MCF 10A (cell line): ENCODE results near the gene SETMAR. TPM values are rescaled to one million over a fixed set of nuclear protein-coding genes. Genes with fewer than 3 reads are reported as not detected.

Experiments
- BruUV-seq: library from RNA; stranded (reverse); fragments of 400-500 nt; replicated peaks from 2 replicates; lab custom pipeline; 2021; lab: Mats Ljungman, UMichigan
- CTCF ChIA-PET: fragments of 300-600 bp; sonication (Branson Sonifier 250); formaldehyde crosslinking; extraction: SDS; loops from one replicate; lab custom pipeline; 2021; ENCODE audit warnings: antibody characterized with exemption, inconsistent platforms; lab: Yijun Ruan, JAX
- POLR2A ChIA-PET: fragments of 300-600, 350-650 bp; sonication (Branson Sonifier 250); formaldehyde crosslinking; extraction: SDS; loops from one replicate; lab custom pipeline; 2020; ENCODE audit warnings: antibody characterized with exemption, inconsistent platforms; lab: Yijun Ruan, JAX
- DNase-seq: peaks from one replicate; pipeline ENCODE4 v3.0.0-alpha.2; 2018; ENCODE audit not compliant: unreplicated experiment
- H3K27ac Mint-ChIP-seq: one replicate; pipeline ENCODE4 v1.8.0; 2022; ENCODE audit warnings: mild to moderate bottlenecking, low read depth, mixed read lengths; ENCODE audit not compliant: unreplicated experiment
- H3K27me3 Mint-ChIP-seq: one replicate; pipeline ENCODE4 v1.8.0; 2022; ENCODE audit warnings: mixed read lengths; ENCODE audit not compliant: insufficient read depth, unreplicated experiment
- H3K36me3 Mint-ChIP-seq: one replicate; pipeline ENCODE4 v1.8.0; 2022; ENCODE audit warnings: mild to moderate bottlenecking, moderate library complexity, mixed read lengths; ENCODE audit not compliant: insufficient read depth, unreplicated experiment
- H3K4me1 Mint-ChIP-seq: one replicate; pipeline ENCODE4 v1.8.0; 2022; ENCODE audit warnings: mixed read lengths; ENCODE audit not compliant: insufficient read depth, unreplicated experiment
- H3K4me3 Mint-ChIP-seq: one replicate; pipeline ENCODE4 v1.8.0; 2022; ENCODE audit warnings: mild to moderate bottlenecking, moderate library complexity, mixed read lengths; ENCODE audit not compliant: unreplicated experiment
- H3K9me3 Mint-ChIP-seq: one replicate; pipeline ENCODE4 v1.8.0; 2022; ENCODE audit warnings: mixed read lengths; ENCODE audit not compliant: unreplicated experiment
- CTCF ChIP-seq: fragments of 200-600 bp; IDR thresholded peaks from one replicate; pipeline ENCODE4 v1.8.0; 2022; ENCODE audit warnings: antibody characterized with exemption, mild to moderate bottlenecking; ENCODE audit not compliant: unreplicated experiment
- intact Hi-C: fragments of 100-400 bp; cut with micrococcal nuclease; formaldehyde crosslinking; loops from 2 replicates; pipeline ENCODE4 v1.14.1; 2022
- total RNA-seq: library from RNA; stranded (reverse); gene quantifications from 2 replicates; pipeline ENCODE4 v1.2.3, GENCODE V29; 2022

The SETMAR gene
- total RNA-seq, 1 experiment from 2014 or later = 8.3 TPM

DNA sequence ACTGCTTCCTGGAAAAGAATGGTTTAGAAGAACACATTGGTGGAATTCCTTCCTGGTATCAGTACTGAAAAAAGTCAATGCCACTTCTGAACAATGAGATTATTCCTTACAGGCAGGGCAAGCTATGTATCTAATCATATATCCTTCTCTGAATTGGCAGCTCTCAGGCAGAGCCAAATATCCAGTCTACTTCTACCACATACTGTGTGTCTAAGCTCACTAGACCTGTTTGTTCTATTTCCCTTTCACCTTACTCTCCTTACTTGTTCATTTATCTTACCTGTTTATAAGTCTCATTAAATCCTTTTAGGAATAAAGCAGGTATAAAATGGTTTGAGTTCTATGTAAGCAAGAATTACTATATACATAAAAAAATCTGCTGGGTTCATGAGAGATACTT lies 8.3 kb downstream of the SETMAR start:
- intact Hi-C loops = no loop called here
- no peak overlapping the region for H3K27ac Mint-ChIP-seq
- DNase-seq = no peak
- no peaks in the 10 kb centered on the region for H3K9me3 Mint-ChIP-seq
- peaks cover 24% of the 10 kb centered on the region for H3K36me3 Mint-ChIP-seq
- BruUV-seq = no TSS peak
- H3K4me1 Mint-ChIP-seq = peaks cover 2% of the 10 kb centered on the region
- ChIA-PET POLR2A (interaction anchor here (6.1 kb wide), 1 partner anchor 11 kb away, joined by 47 read pairs; no protein-coding TSS in a partner anchor), CTCF (interaction anchor here (0.6 to 1.5 kb wide), 4 partner anchors 21 to 322 kb away, joined by 3 to 5 read pairs (median 4); no protein-coding TSS in a partner anchor)
- no peak overlapping the region for H3K4me3 Mint-ChIP-seq
- H3K27me3 Mint-ChIP-seq = no peaks in the 10 kb centered on the region
- no peak for TF ChIP-seq CTCF

DNA sequence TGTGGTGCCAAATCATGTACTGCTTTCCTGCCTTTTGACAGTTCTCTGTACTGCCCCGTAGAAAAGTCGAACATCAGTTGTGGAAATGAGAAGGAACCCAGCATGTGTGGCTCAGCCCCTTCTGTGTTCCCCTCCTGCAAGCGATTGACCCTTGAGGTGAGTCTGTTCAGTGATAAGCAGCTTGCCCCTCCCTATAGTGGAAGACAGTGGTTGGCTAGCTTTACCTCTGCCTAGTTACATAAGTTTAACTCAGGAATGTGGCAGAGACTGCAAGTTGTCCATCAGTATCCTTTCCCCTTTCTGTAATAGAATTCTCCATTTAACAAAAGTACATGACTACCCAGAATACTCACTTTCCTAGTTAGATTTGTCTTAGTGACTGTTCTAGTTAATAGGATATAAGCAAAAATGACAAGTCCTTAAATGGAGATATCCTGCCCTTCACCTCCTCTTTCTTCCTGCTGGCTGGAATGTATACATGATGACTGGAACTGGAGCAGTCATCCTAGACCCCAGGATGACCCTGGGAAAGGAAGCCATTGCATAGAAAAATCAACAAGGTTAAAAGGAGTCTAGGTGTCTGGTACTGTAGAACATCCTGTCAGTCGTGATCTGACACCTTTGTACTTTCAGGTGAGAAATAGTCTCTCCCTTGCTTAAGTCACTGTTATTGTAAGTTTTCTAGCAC lies 10.6 kb downstream of the SETMAR start:
- no peak for TF ChIP-seq CTCF
- no TSS peak for BruUV-seq
- POLR2A ChIA-PET = no interaction called here
- Mint-ChIP-seq H3K4me1 (no peaks in the 10 kb centered on the region), H3K4me3 (no peak overlapping the region), H3K27ac (no peak overlapping the region), H3K27me3 (no peaks in the 10 kb centered on the region), H3K36me3 (peaks cover 24% of the 10 kb centered on the region), H3K9me3 (no peaks in the 10 kb centered on the region)
- CTCF ChIA-PET = interaction anchor here (0.6 to 0.7 kb wide), 2 partner anchors 105 to 115 kb away, joined by 3 read pairs; no protein-coding TSS in a partner anchor
- intact Hi-C loops = loop anchor here (1.0 kb wide), 1 partner anchor 320 kb away; no protein-coding TSS in a partner anchor
- DNase-seq = no peak

DNA sequence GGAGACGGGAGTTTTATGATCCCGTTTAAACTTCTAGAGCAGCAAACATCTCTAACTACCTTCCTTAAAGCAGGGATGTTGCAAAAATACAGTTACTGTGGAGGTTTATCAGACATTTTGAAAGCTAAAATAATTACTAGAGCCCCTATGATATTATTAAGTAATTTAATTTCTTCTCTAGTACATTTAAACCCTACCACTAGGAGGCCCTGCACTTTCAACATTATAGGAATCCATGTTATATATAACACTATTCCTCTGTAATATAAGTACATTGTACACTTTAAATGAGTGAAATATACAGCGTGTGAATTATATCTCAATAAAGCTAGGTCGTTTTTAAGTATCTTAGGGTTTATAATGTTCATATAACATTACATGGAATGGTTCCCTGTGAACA lies 11.5 kb downstream of the SETMAR start:
- CTCF ChIA-PET = interaction anchor here (0.8 to 2.5 kb wide), 6 partner anchors 9 to 318 kb away, joined by 3 to 18 read pairs (median 4); no protein-coding TSS in a partner anchor
- Mint-ChIP-seq H3K9me3 (no peaks in the 10 kb centered on the region), H3K4me1 (no peaks in the 10 kb centered on the region), H3K36me3 (peaks cover 24% of the 10 kb centered on the region), H3K27me3 (no peaks in the 10 kb centered on the region), H3K27ac (no peak overlapping the region), H3K4me3 (no peak overlapping the region)
- TF ChIP-seq CTCF = no peak
- POLR2A ChIA-PET = interaction anchor here (1.0 kb wide), 1 partner anchor 8 kb away, joined by 3 read pairs; no protein-coding TSS in a partner anchor
- no TSS peak for BruUV-seq
- intact Hi-C loops = loop anchor here (1.0 kb wide), 1 partner anchor 319 kb away; no protein-coding TSS in a partner anchor
- no peak for DNase-seq

DNA sequence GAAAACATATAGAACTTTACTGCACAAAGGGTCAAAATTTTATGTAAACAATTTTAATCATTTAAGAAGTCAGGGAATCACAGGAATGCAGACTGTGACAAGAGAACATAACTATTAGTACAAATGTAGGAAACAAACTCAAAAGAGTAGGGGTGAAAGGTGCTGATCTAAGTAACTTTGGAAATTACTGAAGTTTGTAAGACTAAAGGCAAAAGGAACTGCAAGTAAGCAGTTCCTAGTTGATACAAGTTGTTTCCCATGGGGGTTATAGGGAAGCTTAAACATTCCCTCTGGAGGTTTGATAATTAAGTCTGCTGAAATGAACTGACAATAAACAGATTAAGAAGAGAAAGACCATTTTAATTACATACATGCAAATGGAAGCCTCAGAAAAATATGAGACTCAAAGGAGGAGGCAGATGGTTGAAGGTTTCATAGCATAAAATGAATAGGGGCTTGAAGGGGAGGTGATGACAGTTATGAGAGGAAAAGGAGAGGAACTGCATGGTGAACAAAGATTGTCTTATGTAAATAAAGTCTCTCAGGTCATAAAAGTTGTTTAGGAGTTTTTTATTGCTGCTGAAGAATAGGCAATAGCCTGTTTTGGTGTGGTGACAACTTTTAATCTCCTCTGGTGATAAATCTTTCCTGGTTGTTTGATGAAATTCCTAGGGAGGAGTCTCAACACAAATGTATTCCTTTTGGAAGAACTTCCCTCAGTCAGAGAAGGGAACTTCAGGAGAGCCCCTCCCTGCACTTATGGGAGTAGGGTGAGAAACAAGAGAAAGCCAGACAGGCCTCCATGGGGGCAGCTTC lies 17.1 kb downstream of the SETMAR start:
- H3K4me1 Mint-ChIP-seq = peaks cover 8% of the 10 kb centered on the region
- H3K9me3 Mint-ChIP-seq = no peaks in the 10 kb centered on the region
- H3K27ac Mint-ChIP-seq = no peak overlapping the region
- TF ChIP-seq CTCF = no peak
- BruUV-seq = no TSS peak
- POLR2A ChIA-PET = interaction anchor here (0.7 to 5.1 kb wide), 3 partner anchors 12 to 294 kb away, joined by 3 to 47 read pairs (median 11); no protein-coding TSS in a partner anchor
- peaks cover 6% of the 10 kb centered on the region for H3K36me3 Mint-ChIP-seq
- no peak overlapping the region for H3K4me3 Mint-ChIP-seq
- DNase-seq = no peak
- intact Hi-C loops = no loop called here
- H3K27me3 Mint-ChIP-seq = no peaks in the 10 kb centered on the region
- CTCF ChIA-PET = no interaction called here
